ENCODE results near the gene BLOC1S1.

Gene BLOC1S1

GRCh38 chr12:55696796-55697462 is 18.9 kb upstream of the BLOC1S1 start:
- no peaks in the 10 kb centered on the region for H3K36me3 ChIP-seq (ENCODE audit: insufficient read depth, low read length)
- no peak overlapping the region for H3K9ac ChIP-seq (ENCODE audit: insufficient read length)
- H3K9me3 ChIP-seq (ENCODE audit: low read depth, low read length) = no peaks in the 10 kb centered on the region
- TF ChIP-seq FOXP2 (optimal IDR thresholded peaks at IDR 0.05; ENCODE audit: control extremely low read depth, extremely low read length, insufficient read depth) (no peak), EZH2 (IDR thresholded peaks at IDR 0.05) (no peak), POLR2AphosphoS5 (IDR thresholded peaks at IDR 0.05; ENCODE audit: borderline replicate concordance, low read depth, low read length) (no peak)
- no peak overlapping the region for H3K4me3 ChIP-seq
- DNase-seq (ENCODE audit: low read depth, low spot score) = no peak
- no peak overlapping the region for H3K27ac ChIP-seq

GRCh38 chr12:55697686-55698085 is 18.2 kb upstream of the BLOC1S1 start:
- H3K4me3 ChIP-seq = no peak overlapping the region
- H3K36me3 ChIP-seq (ENCODE audit: insufficient read depth, low read length) = no peaks in the 10 kb centered on the region
- DNase-seq (ENCODE audit: low read depth, low spot score) = no peak
- no peaks in the 10 kb centered on the region for H3K9me3 ChIP-seq (ENCODE audit: low read depth, low read length)
- no peak overlapping the region for H3K9ac ChIP-seq (ENCODE audit: insufficient read length)
- H3K27ac ChIP-seq = no peak overlapping the region
- TF ChIP-seq FOXP2 (optimal IDR thresholded peaks at IDR 0.05; ENCODE audit: control extremely low read depth, extremely low read length, insufficient read depth) (no peak), POLR2AphosphoS5 (IDR thresholded peaks at IDR 0.05; ENCODE audit: borderline replicate concordance, low read depth, low read length) (no peak), EZH2 (IDR thresholded peaks at IDR 0.05) (no peak)

GRCh38 chr12:55698241-55698955 is 17.4 kb upstream of the BLOC1S1 start:
- Histone ChIP-seq H3K9ac (ENCODE audit: insufficient read length) (no peak overlapping the region), H3K9me3 (ENCODE audit: low read depth, low read length) (no peaks in the 10 kb centered on the region), H3K36me3 (ENCODE audit: insufficient read depth, low read length) (no peaks in the 10 kb centered on the region), H3K4me3 (no peak overlapping the region), H3K27ac (no peak overlapping the region)
- DNase-seq (ENCODE audit: low read depth, low spot score) = no peak
- no peak for TF ChIP-seq EZH2 (IDR thresholded peaks at IDR 0.05)
- TF ChIP-seq FOXP2 (optimal IDR thresholded peaks at IDR 0.05; ENCODE audit: control extremely low read depth, extremely low read length, insufficient read depth) = no peak

GRCh38 chr12:55698965-55699364 is 16.9 kb upstream of the BLOC1S1 start:
- Histone ChIP-seq H3K36me3 (ENCODE audit: insufficient read depth, low read length) (no peaks in the 10 kb centered on the region), H3K9me3 (ENCODE audit: low read depth, low read length) (no peaks in the 10 kb centered on the region), H3K9ac (ENCODE audit: insufficient read length) (no peak overlapping the region), H3K4me3 (no peak overlapping the region), H3K27ac (no peak overlapping the region)
- no peak for TF ChIP-seq POLR2AphosphoS5 (IDR thresholded peaks at IDR 0.05; ENCODE audit: borderline replicate concordance, low read depth, low read length)
- TF ChIP-seq FOXP2 (optimal IDR thresholded peaks at IDR 0.05; ENCODE audit: control extremely low read depth, extremely low read length, insufficient read depth) = no peak
- TF ChIP-seq EZH2 (IDR thresholded peaks at IDR 0.05) = no peak
- no peak for DNase-seq (ENCODE audit: low read depth, low spot score)

- TF ChIP-seq EZH2 (IDR thresholded peaks at IDR 0.05) (no peak), POLR2AphosphoS5 (IDR thresholded peaks at IDR 0.05; ENCODE audit: borderline replicate concordance, low read depth, low read length) (no peak), FOXP2 (optimal IDR thresholded peaks at IDR 0.05; ENCODE audit: control extremely low read depth, extremely low read length, insufficient read depth) (no peak)
- Histone ChIP-seq H3K4me3 (no peak overlapping the region), H3K9me3 (ENCODE audit: low read depth, low read length) (no peaks in the 10 kb centered on the region), H3K27ac (no peak overlapping the region), H3K9ac (ENCODE audit: insufficient read length) (no peak overlapping the region), H3K36me3 (ENCODE audit: insufficient read depth, low read length) (no peaks in the 10 kb centered on the region)
- DNase-seq (ENCODE audit: low read depth, low spot score) = no peak
Measured at GRCh38 chr12:55699471-55700055, 16.3 kb upstream of the BLOC1S1 start.

GRCh38 chr12:55700255-55701018 is 15.4 kb upstream of the BLOC1S1 start:
- Histone ChIP-seq H3K4me3 (no peak overlapping the region), H3K36me3 (ENCODE audit: insufficient read depth, low read length) (no peaks in the 10 kb centered on the region), H3K9ac (ENCODE audit: insufficient read length) (no peak overlapping the region), H3K27ac (no peak overlapping the region), H3K9me3 (ENCODE audit: low read depth, low read length) (no peaks in the 10 kb centered on the region)
- TF ChIP-seq EZH2 (IDR thresholded peaks at IDR 0.05) (no peak), FOXP2 (optimal IDR thresholded peaks at IDR 0.05; ENCODE audit: control extremely low read depth, extremely low read length, insufficient read depth) (no peak), POLR2AphosphoS5 (IDR thresholded peaks at IDR 0.05; ENCODE audit: borderline replicate concordance, low read depth, low read length) (no peak)
- no peak for DNase-seq (ENCODE audit: low read depth, low spot score)

- Histone ChIP-seq H3K9me3 (ENCODE audit: low read depth, low read length) (no peaks in the 10 kb centered on the region), H3K36me3 (ENCODE audit: insufficient read depth, low read length) (no peaks in the 10 kb centered on the region), H3K9ac (ENCODE audit: insufficient read length) (no peak overlapping the region), H3K4me3 (no peak overlapping the region), H3K27ac (no peak overlapping the region)
- TF ChIP-seq EZH2 (IDR thresholded peaks at IDR 0.05) = no peak
- no peak for TF ChIP-seq FOXP2 (optimal IDR thresholded peaks at IDR 0.05; ENCODE audit: control extremely low read depth, extremely low read length, insufficient read depth)
- no peak for TF ChIP-seq POLR2AphosphoS5 (IDR thresholded peaks at IDR 0.05; ENCODE audit: borderline replicate concordance, low read depth, low read length)
- no peak for DNase-seq (ENCODE audit: low read depth, low spot score)
Measured at GRCh38 chr12:55702861-55703260, 13.0 kb upstream of the BLOC1S1 start.

GRCh38 chr12:55703288-55703687 is 12.6 kb upstream of the BLOC1S1 start:
- no peak for DNase-seq (ENCODE audit: low read depth, low spot score)
- Histone ChIP-seq H3K27ac (no peak overlapping the region), H3K4me3 (no peak overlapping the region), H3K36me3 (ENCODE audit: insufficient read depth, low read length) (no peaks in the 10 kb centered on the region), H3K9ac (ENCODE audit: insufficient read length) (no peak overlapping the region), H3K9me3 (ENCODE audit: low read depth, low read length) (no peaks in the 10 kb centered on the region)
- TF ChIP-seq EZH2 (IDR thresholded peaks at IDR 0.05) (no peak), POLR2AphosphoS5 (IDR thresholded peaks at IDR 0.05; ENCODE audit: borderline replicate concordance, low read depth, low read length) (no peak), FOXP2 (optimal IDR thresholded peaks at IDR 0.05; ENCODE audit: control extremely low read depth, extremely low read length, insufficient read depth) (no peak)
